Testis (tissue), 2 donors: ENCODE data around the gene RALB.

ENCODE experiments used
- POLR2A ChIP-seq: fragments of 450-650 bp; IDR thresholded peaks from one replicate; pipeline ENCODE4 v1.6.1; 2017; ENCODE audit warnings: antibody characterized with exemption, mild to moderate bottlenecking, moderate library complexity
- TF ChIP-seq, protein P1 (sequence below), 3 experiments: fragments of 450-650 bp in 2 of 3; fragments of 200-600 bp in 1 of 3; sonication (generic) in 1 of 3; IDR thresholded peaks; one replicate each; pipeline ENCODE4 v1.5.1; 2016 to 2019; ENCODE audit warnings: antibody characterized with exemption in 3 of 3, mild to moderate bottlenecking in 2 of 3, moderate library complexity in 1 of 3

DNA sequence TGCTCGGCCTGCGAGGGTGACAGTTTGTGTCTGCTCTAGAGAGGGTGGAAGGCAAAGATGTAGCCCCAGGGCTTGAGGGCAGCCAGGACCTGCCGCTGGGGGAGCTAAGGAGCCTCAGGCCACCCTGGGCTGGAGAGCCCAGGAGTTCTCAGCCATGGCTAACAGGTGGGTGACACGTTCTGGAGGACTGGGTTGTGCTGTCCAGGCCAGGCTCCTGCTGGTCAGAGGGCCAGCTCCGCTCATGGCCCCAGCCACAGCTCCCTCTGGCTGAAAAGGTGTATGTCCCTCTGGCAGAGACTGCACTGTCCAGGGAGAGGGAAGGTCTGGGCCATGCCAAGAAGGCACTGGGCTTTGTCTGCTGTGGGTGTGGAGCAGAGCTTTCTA lies 48.6 kb upstream of the RALB start:
- TF ChIP-seq, protein P1, sequence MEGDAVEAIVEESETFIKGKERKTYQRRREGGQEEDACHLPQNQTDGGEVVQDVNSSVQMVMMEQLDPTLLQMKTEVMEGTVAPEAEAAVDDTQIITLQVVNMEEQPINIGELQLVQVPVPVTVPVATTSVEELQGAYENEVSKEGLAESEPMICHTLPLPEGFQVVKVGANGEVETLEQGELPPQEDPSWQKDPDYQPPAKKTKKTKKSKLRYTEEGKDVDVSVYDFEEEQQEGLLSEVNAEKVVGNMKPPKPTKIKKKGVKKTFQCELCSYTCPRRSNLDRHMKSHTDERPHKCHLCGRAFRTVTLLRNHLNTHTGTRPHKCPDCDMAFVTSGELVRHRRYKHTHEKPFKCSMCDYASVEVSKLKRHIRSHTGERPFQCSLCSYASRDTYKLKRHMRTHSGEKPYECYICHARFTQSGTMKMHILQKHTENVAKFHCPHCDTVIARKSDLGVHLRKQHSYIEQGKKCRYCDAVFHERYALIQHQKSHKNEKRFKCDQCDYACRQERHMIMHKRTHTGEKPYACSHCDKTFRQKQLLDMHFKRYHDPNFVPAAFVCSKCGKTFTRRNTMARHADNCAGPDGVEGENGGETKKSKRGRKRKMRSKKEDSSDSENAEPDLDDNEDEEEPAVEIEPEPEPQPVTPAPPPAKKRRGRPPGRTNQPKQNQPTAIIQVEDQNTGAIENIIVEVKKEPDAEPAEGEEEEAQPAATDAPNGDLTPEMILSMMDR (IDR thresholded peaks at IDR 0.05) = no peak
- TF ChIP-seq POLR2A = no peak
